LHCN-M2 (cell line): ENCODE results near the gene XK. TPM values are rescaled to one million over a fixed set of nuclear protein-coding genes. Genes with fewer than 3 reads are reported as not detected.
"Not testable (repeated sequence)": the region's sequence is repeated elsewhere in the genome, so short reads cannot be mapped to it uniquely, and the experiment has no call there.

ENCODE experiments used
- DNase-seq: peaks from one replicate; pipeline ENCODE4 v3.0.0-alpha.2; 2012; ENCODE audit warnings: low read depth
- total RNA-seq: library from RNA; depleted of rRNA; stranded (reverse); fragments of >200 nt; gene quantifications from 2 replicates; pipeline ENCODE4 v1.2.3, GENCODE V29; 2014; rRNA removed

The XK gene
- total RNA-seq, 1 experiment from 2014 or later = 0.11 TPM

DNA sequence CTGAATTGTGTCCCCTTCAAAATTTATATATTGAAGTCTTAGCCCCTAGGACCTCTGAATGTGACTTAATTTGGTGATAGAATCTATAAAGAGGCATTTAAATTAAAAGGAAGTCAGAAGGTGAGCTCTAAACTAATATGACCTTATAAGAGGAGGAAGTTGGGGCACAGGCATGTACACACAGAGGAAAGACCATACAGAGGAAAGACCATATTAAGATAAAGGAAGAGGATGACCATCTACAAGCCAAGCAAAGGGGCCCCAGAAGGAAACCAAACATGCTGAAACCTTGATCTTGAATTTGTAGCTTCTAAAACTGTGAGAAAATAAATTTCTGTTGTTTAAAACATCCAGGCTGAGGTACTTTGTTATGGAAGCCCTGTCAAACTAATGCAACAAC lies 67.3 kb downstream of the XK start:
- no peak for DNase-seq

DNA sequence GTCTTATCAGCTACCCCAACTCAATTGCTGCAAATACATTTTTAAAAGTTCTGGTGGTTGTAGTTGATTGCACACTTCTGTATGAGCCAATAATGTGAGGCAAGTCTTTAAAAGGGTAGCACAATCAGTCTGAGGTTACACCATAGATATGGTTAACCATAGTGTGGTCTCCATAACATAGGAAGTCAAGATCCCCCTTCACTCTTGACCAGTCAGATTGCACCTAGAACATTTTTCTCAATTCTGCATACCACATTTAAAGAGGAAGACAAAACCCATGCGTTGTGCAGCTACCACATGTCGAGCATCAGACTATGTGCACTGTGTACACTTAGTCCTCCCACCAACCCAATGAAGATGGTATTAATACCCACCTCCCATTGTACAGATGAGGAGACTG lies 67.8 kb downstream of the XK start:
- no peak for DNase-seq

DNA sequence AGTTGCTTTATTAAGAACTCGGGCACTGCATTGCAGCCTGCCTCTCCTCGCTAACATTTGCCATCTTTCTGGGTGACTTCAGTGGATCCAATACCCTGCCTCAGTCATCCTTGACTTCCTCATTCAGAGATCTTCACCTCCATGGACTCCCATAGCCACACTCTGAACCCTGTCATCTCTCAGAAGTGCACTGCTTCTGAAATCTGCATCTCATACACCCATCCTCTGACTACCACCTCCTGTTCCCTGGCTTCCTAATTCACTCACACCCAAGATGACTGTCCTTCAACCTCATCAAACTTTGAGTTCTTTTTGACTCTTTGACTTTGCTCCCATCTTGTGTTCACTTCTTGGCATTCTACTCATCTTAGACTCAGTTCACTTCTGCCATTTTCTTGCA lies 68.9 kb downstream of the XK start:
- no peak for DNase-seq

DNA sequence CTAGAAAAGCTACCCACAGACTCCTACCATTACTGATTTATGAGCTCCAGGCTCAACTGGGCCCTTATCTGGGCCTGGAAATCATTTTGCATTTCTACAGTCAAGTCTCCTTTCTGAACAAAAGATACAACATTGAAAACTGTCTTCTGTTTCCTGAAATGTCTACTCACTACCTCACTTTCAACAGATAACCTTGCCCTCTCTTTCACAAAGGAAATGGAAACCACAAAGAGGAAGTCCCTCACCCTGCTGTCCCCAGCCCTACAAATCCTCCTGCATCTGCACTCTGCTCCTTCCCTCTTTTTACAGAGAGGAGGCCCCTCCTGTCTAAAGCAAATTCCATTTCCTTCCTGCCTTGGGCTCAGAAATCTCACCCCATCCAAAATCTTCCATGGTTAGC lies 69.4 kb downstream of the XK start:
- DNase-seq = no peak

DNA sequence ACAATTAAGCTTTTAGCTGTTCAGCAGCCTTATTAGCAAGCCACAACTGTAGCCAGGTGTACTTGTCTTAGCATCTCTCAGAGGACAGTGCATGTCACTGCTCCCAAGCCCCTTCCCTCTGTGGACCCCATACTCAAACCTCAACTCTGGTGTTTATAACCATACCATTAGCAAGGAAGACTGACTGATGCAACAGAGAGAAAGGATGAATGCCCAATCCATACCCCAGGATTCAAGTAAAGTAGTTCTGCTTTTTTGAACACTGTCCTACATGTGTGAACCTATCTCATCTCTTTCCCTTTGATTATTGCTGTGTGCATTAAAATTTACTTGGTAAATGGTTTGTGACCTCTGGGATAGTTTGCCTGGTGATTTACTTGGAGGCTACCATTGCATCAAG lies 71.5 kb downstream of the XK start:
- no peak for DNase-seq

DNA sequence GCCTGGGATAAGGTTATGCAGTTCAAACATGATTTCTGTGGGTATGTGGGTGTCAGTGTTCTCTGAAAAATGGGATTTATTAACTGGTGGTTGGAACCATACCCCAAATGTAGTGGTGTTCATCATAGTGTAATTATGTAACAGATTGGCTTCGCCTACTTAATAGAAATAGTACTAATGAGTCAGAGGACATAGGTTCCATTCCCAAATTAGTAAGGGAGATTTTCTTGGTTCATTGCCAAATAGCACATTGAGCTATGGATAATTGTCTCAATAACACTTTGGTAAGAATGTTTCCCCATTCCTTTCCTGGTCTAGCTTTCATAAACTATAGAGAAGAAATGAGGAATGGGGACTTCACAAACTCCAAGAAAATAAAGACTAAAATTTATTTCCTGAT lies 73.8 kb downstream of the XK start:
- DNase-seq = no peak

DNA sequence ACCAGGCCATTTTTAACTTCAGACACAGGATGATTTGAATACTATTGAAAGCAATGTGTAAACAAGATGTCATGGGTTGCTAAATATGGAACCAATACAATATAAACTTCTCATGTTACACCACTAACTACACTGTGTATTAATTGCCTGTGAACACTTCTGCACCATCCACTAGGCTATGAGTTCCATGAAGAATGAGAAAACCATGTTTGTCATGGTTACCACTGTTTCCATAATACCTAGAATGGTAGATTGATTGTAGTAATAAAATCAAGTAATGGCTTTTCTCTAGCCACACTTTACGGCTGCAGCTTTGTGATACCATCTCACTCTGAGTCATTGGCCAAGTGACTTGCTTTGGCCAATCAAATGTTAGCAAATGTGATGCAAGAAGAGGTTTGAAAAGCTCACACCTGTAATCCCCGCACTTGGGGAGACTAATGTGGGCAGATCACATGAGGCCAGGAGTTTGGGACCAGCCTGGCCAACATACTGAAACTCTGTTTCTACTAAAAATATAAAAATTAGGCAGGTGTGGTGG lies 74.4 kb downstream of the XK start:
- DNase-seq = no peak

DNA sequence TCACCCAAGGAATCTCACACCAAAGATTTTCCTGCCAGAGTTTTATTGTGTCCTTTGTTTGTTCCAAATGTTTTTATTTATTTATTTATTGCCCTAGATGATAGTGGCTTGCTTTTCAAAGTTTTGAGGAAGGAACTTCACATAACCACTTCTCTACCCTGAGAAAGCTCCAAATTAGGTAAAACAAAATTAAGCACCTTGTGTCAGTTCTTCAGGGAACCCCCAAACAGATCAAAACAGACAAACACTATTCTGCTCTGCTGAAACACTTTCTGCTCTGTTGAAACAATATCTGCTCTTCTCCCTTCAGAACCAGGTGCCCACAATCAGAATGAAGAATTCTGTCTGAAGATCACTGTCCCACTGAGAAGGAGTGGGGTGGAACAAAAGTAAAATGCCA lies 77.8 kb downstream of the XK start:
- no peak for DNase-seq

DNA sequence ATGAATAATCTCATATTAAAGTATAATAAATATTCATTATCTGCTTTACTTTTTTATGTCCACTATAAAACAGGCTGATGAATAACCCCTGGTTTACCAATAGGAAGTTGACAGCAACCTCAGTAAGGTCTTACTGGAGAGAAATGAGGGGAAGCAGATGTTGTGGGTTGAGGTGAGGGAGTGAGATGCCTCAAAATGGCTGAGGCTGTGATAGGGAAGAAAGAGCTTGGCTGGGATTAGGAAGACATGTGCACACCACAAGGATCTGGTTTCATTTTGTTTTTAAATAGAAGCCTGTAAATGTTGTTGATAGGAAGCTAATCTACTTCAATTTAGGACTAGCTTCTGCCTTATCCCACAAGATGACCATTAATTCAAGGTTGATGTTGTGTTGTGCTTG lies 79.9 kb downstream of the XK start:
- peak; percentile 12 for DNase-seq

DNA sequence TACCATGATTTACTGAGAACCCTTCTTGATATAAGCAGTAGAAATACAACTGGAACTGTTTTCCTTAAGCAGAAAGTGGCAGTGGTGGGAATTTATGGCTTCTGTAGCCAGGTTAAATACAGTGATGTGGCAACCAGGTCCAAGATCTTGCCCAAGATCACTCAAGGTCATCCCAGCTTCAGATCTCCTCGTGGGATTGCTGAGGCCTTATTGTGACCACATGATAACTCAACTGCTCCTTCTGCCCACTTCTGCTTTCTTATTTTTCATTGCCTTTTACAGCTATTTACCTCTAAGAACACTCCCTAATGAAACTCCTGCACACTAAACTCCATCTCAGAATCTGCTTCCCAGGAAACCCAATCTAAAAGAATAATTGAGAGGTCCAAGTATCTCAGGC lies 81.8 kb downstream of the XK start:
- DNase-seq = no peak

DNA sequence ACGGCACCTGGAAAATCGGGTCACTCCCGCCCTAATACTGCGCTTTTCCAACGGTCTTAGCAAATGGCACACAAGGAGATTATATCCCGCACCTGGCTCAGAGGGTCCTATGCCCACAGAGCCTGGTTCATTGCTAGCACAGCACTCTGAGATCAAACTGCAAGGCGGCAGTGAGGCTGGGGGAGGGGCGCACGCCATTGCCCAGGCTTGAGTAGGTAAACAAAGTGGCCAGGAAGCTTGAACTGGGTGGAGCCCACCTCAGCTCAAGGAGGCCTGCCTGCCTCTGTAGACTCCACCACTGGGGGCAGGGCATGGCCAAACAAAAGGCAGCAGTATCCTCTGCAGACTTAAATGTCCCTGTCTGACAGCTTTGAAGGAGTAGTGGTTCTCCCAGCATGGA lies 83.3 kb downstream of the XK start:
- not testable (repeated sequence) for DNase-seq

DNA sequence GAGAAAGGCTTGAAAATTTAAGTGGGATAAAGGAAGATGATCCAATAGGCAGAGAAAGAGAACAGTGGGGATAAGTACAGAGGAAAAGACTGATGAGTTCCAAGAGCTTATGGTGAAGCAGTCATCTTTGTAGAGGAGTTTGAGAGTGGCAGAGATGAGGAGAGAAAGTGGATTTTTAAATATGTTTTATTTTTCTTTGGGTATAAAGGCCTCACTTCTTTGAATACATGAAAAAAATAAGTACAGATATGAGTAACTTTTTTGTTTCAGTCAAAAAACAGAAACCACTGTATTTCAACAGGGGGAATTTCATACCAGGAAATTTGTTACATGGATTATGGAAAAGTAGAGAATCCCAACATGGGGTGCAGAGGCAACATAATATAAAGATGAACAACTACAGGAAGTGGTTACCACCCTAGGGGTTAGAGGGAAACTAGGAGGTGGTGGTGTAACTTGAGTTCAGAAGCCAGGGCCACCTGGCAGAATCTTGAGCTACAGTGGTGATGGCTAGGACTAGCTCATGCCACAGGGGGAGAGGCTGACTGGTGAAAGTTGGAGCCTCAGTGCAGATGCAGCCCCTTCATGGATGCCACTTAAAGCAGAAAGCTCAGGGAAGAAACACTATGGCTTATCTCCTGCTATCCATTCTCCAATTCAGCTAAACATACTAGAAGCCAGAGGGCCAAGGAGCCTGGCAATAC lies 90.8 kb downstream of the XK start:
- no peak for DNase-seq

DNA sequence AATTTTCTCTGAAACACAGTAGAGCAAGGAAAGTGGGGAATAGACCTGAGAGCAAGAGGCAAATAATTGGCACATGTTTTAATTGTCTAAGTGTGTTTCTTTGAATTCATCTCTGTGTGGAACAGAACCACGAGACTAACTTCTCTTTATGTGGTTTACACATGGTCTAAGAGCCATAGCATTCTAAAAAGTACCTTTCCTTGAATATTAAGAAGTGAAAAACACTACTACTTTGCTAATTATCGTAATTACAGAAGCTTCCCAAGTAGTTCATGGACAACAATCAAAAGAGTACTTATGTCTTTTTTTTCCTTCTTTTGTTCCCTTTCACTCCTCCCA lies 91.4 kb downstream of the XK start:
- no peak for DNase-seq

DNA sequence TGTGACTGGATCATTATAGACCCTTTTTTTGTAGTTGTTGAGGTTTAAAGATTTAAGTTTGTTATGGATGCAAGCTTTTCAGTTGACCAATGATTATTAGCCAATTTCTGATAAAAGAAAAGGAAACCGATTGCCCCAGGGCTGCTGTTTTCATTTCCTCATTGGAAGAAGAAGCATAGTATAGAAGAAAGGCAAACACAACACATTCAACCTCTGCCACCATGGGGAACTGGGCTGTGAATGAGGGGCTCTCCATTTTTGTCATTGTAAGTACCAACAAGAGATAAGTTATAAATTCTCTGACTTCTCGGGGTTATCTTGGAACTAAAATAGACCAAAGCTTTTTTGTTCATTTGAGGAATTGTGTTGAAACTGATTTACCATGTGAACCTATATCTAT lies 94.3 kb downstream of the XK start, which contains the start of gene CYBB:
Gene CYBB (plus strand): TSS at position 203 of the 400 bp plus-strand sequence. CDS start 19 bp downstream, at position 222.
- no peak for DNase-seq

DNA sequence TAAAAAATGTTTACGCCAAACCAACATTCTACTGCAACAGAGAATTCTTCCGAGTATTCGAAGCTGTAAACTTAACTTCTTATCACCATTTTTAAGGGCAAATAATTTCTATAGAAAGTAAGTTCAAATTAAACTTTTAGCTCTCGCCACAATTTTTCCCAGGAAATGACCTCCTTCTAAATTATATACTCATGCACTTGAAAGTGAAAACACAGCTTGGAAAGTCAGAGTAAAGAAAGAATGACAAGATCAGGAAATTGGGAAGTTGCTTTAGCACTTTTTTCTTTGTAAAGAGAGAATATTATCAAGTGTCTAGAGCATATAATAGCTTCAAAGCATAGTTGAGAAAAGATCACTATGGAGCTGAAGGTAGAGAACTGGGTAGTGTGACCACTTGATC lies 95.5 kb downstream of the XK start:
- DNase-seq = no peak

Other genes with a start within 250 kb of the XK start
- gene LANCL3, start 114.1 kb upstream of the XK start, total RNA-seq = 1.5 and 1.7 TPM in 2 replicates
- gene CYBB, start 94.3 kb downstream of the XK start, total RNA-seq = under 0.01 TPM in 1 of 2 replicates, not detected in the other
- gene DYNLT3, start 161.8 kb downstream of the XK start, total RNA-seq = 50.9 and 54.8 TPM in 2 replicates